Heart right ventricle (tissue), 16 donors: ENCODE data around the gene DUSP2. TPM values are rescaled to one million over a fixed set of nuclear protein-coding genes. Genes with fewer than 3 reads are reported as not detected.

Experiments used
- ATAC-seq, 8 donors: fragments of 200-7000 bp; cut with Tn5 transposase; one replicate each; pipeline ENCODE4 v1.9.1; 2020; ENCODE audit warnings: mild to moderate bottlenecking in 8 of 8, moderate library complexity in 8 of 8, moderate number of reproducible peaks in 1 of 8
- DNase-seq, 2 donors: peaks; one replicate each; pipeline ENCODE4 v3.0.0-alpha.2; 2020
- H3K27ac ChIP-seq, 10 donors: fragments of 200-600 bp; sonication (generic) in 2 of 10; one replicate each; pipeline versions ENCODE4 v1.5.0 to v1.8.0; 2020 to 2022; ENCODE audit warnings: mild to moderate bottlenecking in 3 of 10
- H3K27me3 ChIP-seq, 7 donors: fragments of 200-600 bp; one replicate each; pipeline ENCODE4 v1.8.0; 2021 to 2022; ENCODE audit warnings: mild to moderate bottlenecking in 2 of 7
- H3K36me3 ChIP-seq, 9 donors: fragments of 200-600 bp; sonication (generic) in 1 of 9; one replicate each; pipeline versions ENCODE4 v1.5.0 to v1.8.0; 2020 to 2022; ENCODE audit warnings: mild to moderate bottlenecking in 2 of 9
- H3K4me1 ChIP-seq, 9 donors: fragments of 200-600 bp; sonication (generic) in 1 of 9; one replicate each; pipeline versions ENCODE4 v1.5.0 to v1.8.0; 2020 to 2022; ENCODE audit warnings: mild to moderate bottlenecking in 4 of 9
- H3K4me3 ChIP-seq, 10 donors: fragments of 200-600 bp; sonication (generic) in 2 of 10; one replicate each; pipeline versions ENCODE4 v1.5.0 to v1.8.0; 2020 to 2022; ENCODE audit warnings: mild to moderate bottlenecking in 7 of 10, moderate library complexity in 2 of 10
- H3K9me3 ChIP-seq, 11 donors: fragments of 200-600 bp in 10 of 11; sonication (generic) in 2 of 11; one replicate each; pipeline versions ENCODE4 v1.5.0 to v1.8.0; 2013 to 2022; ENCODE audit warnings: mild to moderate bottlenecking in 2 of 11, control low read depth in 1 of 11, moderate library complexity in 1 of 11
- CTCF ChIP-seq, 9 donors: fragments of 200-600 bp; sonication (generic) in 2 of 9; IDR thresholded peaks; one replicate each; pipeline versions ENCODE4 v1.5.0 to v1.8.0; 2021 to 2022; ENCODE audit warnings: antibody characterized with exemption in 9 of 9, mild to moderate bottlenecking in 5 of 9, moderate library complexity in 1 of 9
- WGBS, 2 donors: extraction: QIAGEN DNeasy Blood & Tissue Kit; methylation state at CpG; one replicate each; pipeline ENCODE4 v1.1.7; 2013; ENCODE audit warnings: inconsistent platforms in 1 of 2; 5-methylcytosine and 5-hydroxymethylcytosine counted together
- intact Hi-C, 10 donors: fragments of 100-400 bp; cut with DNase I; formaldehyde crosslinking; loops; one replicate each; pipeline versions ENCODE4 v1.11.1 to v1.14.2; 2022
- polyA plus RNA-seq, 2 donors: library from polyadenylated mRNA; stranded (reverse); fragments of 200-250 nt; gene quantifications; one replicate each; pipeline ENCODE4 v1.2.3, GENCODE V29; 2013
- total RNA-seq, 10 donors: library from RNA; stranded (reverse); fragmentation: NEBNext Ultra II Directional in 3 of 10; extraction: Animal tissue kit (Norgen Biotek cat#: 25700) in 3 of 10; gene quantifications; one replicate each; pipeline versions ENCODE4 v1.2.1 to v1.2.4, GENCODE V29; 2021 to 2023
- donor health status: Arrhythmogenic right ventricular cardiomyopathy.
- donor health status: ischemic (EF 13 %, LVEDD 7.1; RV severe dilation, severe dysfunction).
- donor health status: healthy with polysubstance abuse.
- donor health status: DM: no; HTN: yes; CAD: no.
- donor health status: DM: no; HTN: no; CAD: no.
- donor health status: ischemic (EF 25% LVEDD 6.9; RV normal size, moderate dysfunction).
- donor health status: ischemic (EF 25% LVEDD 5.7; RV mildly dilated, moderate dysfunction).
- donor health status: healthy.
- donor health status: DM: yes; HTN: yes; CAD: no.
- donor health status: Ischemic cardiomyopathy.
- donor health status: ischemic (EF 35%, LVEDD 5.7; RV mildly dilated, moderate dysfunction).
- donor health status: nonischemic (EF 11% LVEDD 7.7; RV severe dilation, severe dysfunction).
- donor health status: DM: yes; HTN: yes; CAD: no.
- donor health status: PGD.
- donor health status: ischemic (EF 29% LVEDD 5.4; RV normal size, mild dysfunction).
- donor health status: nonischemic (EF 23%, LVEDD 6.1; RV moderate dilation, normal function).

Gene DUSP2
- total and polyA plus RNA-seq, 12 donors: 0.61 to 29.1 (median 2.7) TPM

GRCh38 chr2:96131152-96131812 lies 14.0 kb downstream of the DUSP2 start:
- no peaks in the 10 kb centered on the region for H3K9me3 ChIP-seq
- intact Hi-C loops: loop anchor here in 1 of 10 donors (10.0 kb wide), 1 partner anchor 374 kb away; the partner anchor contains the start of gene NEURL3

GRCh38 chr2:96130483-96130882 lies 14.8 kb downstream of the DUSP2 start:
- intact Hi-C loops: loop anchor here in 1 of 10 donors (10.0 kb wide), 1 partner anchor 374 kb away; the partner anchor contains the start of gene NEURL3
- DNase-seq: no peak
- no peak overlapping the region for H3K27ac ChIP-seq

More at GRCh38 chr2:96131152-96131812, 14.0 kb downstream of the DUSP2 start:
- ATAC-seq (no peak), DNase-seq (no peak)
- Histone ChIP-seq H3K27ac (no peak overlapping the region), H3K27me3 (peaks cover 0 to 16% (median 0%) of the 10 kb centered on the region in 7 donors), H3K4me1 (no peaks in the 10 kb centered on the region), H3K36me3 (no peaks in the 10 kb centered on the region), H3K4me3 (no peak overlapping the region)
- TF ChIP-seq CTCF (IDR thresholded peaks at IDR 0.05): no peak
- WGBS, 2 donors: 86% methylated on average over 10 of the region's 10 CpGs

GRCh38 chr2:96129528-96130120 lies 15.6 kb downstream of the DUSP2 start:
- no peak for TF ChIP-seq CTCF (IDR thresholded peaks at IDR 0.05)
- 85 to 87% methylated on average over 16 of the region's 16 CpGs for WGBS, 2 donors
- H3K4me3 ChIP-seq: no peak overlapping the region
- DNase-seq (no peak), ATAC-seq (no peak)
- no peak overlapping the region for H3K27ac ChIP-seq
- H3K4me1 ChIP-seq: no peaks in the 10 kb centered on the region
- no peaks in the 10 kb centered on the region for H3K9me3 ChIP-seq
- H3K27me3 ChIP-seq: peaks cover 0 to 13% (median 0%) of the 10 kb centered on the region in 7 donors
- intact Hi-C loops: loop anchor here in 1 of 10 donors (10.0 kb wide), 1 partner anchor 375 kb away; the partner anchor contains the start of gene NEURL3
- no peaks in the 10 kb centered on the region for H3K36me3 ChIP-seq

More at GRCh38 chr2:96130483-96130882, 14.8 kb downstream of the DUSP2 start:
- 89 to 91% methylated on average over 4 of the region's 4 CpGs for WGBS, 2 donors
- Histone ChIP-seq H3K9me3 (no peaks in the 10 kb centered on the region), H3K4me1 (no peaks in the 10 kb centered on the region), H3K36me3 (no peaks in the 10 kb centered on the region), H3K27me3 (peaks cover 0 to 16% (median 0%) of the 10 kb centered on the region in 7 donors), H3K4me3 (no peak overlapping the region)
- no peak for TF ChIP-seq CTCF (IDR thresholded peaks at IDR 0.05)
- no peak for ATAC-seq

- no peak for TF ChIP-seq CTCF (IDR thresholded peaks at IDR 0.05)
- H3K36me3 ChIP-seq: no peaks in the 10 kb centered on the region
- H3K27ac ChIP-seq: no peak overlapping the region
- intact Hi-C loops: no loop called here
- ATAC-seq (no peak), DNase-seq (no peak)
- WGBS, 2 donors: 84 to 87% methylated on average over 6 of the region's 6 CpGs
- H3K4me3 ChIP-seq: no peak overlapping the region
- peaks cover 0 to 9% (median 0%) of the 10 kb centered on the region in 7 donors for H3K27me3 ChIP-seq
- no peaks in the 10 kb centered on the region for H3K9me3 ChIP-seq
- no peaks in the 10 kb centered on the region for H3K4me1 ChIP-seq
Observed at GRCh38 chr2:96128456-96128855, 16.8 kb downstream of the DUSP2 start.
